Loucy (cell line): Measurements from ENCODE around the gene NHERF1.

Source experiments
- H2AFZ ChIP-seq: fragments of 200-600 bp; sonication (generic); 2 replicates; pipeline ENCODE4 v1.6.0; 2016; ENCODE audit warnings: antibody characterized with exemption, mild to moderate bottlenecking, low read length, moderate library complexity
- H3F3A ChIP-seq: fragments of 200-600 bp; 2 replicates; pipeline ENCODE4 v1.6.0; 2016; ENCODE audit warnings: antibody characterized with exemption, low read depth, mild to moderate bottlenecking
- H3K27me3 ChIP-seq: fragments of 200-600 bp; sonication (generic); 2 replicates; pipeline ENCODE4 v1.6.1; 2014; ENCODE audit warnings: low read length, mild to moderate bottlenecking; ENCODE audit not compliant: insufficient read depth, poor library complexity, severe bottlenecking
- H3K36me3 ChIP-seq: fragments of 200-600 bp; sonication (generic); 2 replicates; pipeline ENCODE4 v1.6.1; 2016; ENCODE audit warnings: low read length; ENCODE audit not compliant: insufficient read depth
- H3K4me1 ChIP-seq: fragments of 200-600 bp; sonication (generic); 2 replicates; pipeline ENCODE4 v1.5.1; 2014; ENCODE audit warnings: low read length, mild to moderate bottlenecking; ENCODE audit not compliant: insufficient read depth, poor library complexity, severe bottlenecking
- H3K4me2 ChIP-seq: fragments of 200-600 bp; sonication (generic); 2 replicates; pipeline ENCODE4 v1.6.0; 2014; ENCODE audit warnings: antibody characterized with exemption, low read length, low read depth, mild to moderate bottlenecking; ENCODE audit not compliant: poor library complexity, severe bottlenecking
- H3K4me3 ChIP-seq: fragments of 200-600 bp; sonication (generic); 2 replicates; pipeline ENCODE4 v1.5.1; 2014; ENCODE audit warnings: low read length, mild to moderate bottlenecking, mixed read lengths; ENCODE audit not compliant: poor library complexity, severe bottlenecking
- H3K79me2 ChIP-seq: fragments of 200-600 bp; sonication (generic); 2 replicates; pipeline ENCODE4 v1.6.1; 2014; ENCODE audit warnings: low read length; ENCODE audit not compliant: insufficient read depth
- H3K9ac ChIP-seq: fragments of 200-600 bp; sonication (generic); 2 replicates; pipeline ENCODE4 v1.6.0; 2014; ENCODE audit warnings: mild to moderate bottlenecking, low read depth, low read length, moderate library complexity; ENCODE audit not compliant: poor library complexity, severe bottlenecking
- H3K9me2 ChIP-seq: fragments of 200-600 bp; sonication (generic); replicated peaks from 2 replicates; pipeline ENCODE4 v1.6.1; 2016; ENCODE audit warnings: low read depth, low read length, mixed read lengths
- H3K9me3 ChIP-seq: fragments of 200-600 bp; sonication (generic); 2 replicates; pipeline ENCODE4 v1.6.1; 2014; ENCODE audit warnings: mild to moderate bottlenecking, antibody characterized with exemption, low read length, low read depth; ENCODE audit not compliant: insufficient read depth
- H4K20me1 ChIP-seq: fragments of 200-600 bp; sonication (generic); 2 replicates; pipeline ENCODE4 v1.6.0; 2014; ENCODE audit warnings: antibody characterized with exemption, low read length, mild to moderate bottlenecking; ENCODE audit not compliant: insufficient read depth, poor library complexity, severe bottlenecking
- EZH2phosphoT487 ChIP-seq: fragments of 200-600 bp; IDR thresholded peaks from 2 replicates; pipeline ENCODE4 v1.6.1; 2018; ENCODE audit warnings: antibody characterized with exemption, mild to moderate bottlenecking, moderate library complexity, borderline replicate concordance
- TF ChIP-seq, protein P1 (sequence below): fragments of 200-600 bp; sonication (generic); conservative IDR thresholded peaks from 2 replicates; pipeline ENCODE4 v1.5.1; 2014; ENCODE audit warnings: mild to moderate bottlenecking, antibody characterized with exemption, low read length

Gene NHERF1

DNA sequence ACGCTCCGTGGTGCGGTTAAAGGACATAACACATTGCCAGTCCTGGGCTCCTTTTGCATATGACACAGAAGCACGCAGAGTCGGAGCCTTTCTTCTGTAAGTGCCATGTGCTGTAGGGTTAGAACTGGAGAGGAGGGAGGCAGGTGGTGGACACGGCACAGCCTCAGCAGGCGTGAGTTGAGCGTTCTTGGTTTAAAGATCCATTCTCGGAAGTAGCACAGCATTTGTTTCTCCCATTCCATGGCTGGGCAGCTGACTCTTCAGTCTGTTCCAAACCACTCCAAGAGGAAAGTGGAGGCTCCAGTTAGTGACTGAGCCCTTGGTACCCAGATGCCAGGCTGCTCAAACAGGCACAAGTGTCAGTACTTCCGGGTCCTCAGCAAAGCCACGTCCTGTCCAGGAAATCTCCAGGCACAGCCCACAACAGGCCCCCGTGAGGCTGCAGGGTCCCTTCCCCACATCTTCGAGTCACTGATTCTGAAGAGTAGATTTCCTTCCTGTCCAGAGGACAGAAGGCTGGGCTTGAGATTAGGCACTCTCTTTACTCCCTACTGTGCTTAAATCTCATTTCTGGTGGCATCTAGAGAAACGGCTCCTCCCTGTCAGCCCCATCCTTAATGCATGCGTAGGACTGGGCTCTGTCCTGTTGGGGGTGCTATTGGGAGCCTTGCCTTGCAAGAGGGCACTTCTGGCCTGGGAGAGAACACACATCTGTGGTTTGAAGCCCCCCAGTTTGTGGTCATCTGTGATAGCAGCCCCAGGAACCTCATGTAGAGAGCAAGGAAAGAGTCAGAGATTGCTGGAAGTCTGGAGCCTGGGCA, 67.3 kb downstream of the NHERF1 start:
- Histone ChIP-seq H3K4me1 (peaks cover 17% of the 10 kb centered on the region), H3K4me2 (peak overlapping the region; percentile 50), H3K9me2 (no peaks in the 10 kb centered on the region), H3K36me3 (no peaks in the 10 kb centered on the region; the same call in 1 of the 2 replicates), H3F3A (no peaks in the 10 kb centered on the region), H2AFZ (peak overlapping the region; percentile 54; the same call in 1 of the 2 replicates), H3K79me2 (no peaks in the 10 kb centered on the region), H4K20me1 (no peaks in the 10 kb centered on the region), H3K9ac (no peak overlapping the region), H3K9me3 (no peaks in the 10 kb centered on the region), H3K4me3 (peak overlapping the region; percentile 18), H3K27me3 (no peaks in the 10 kb centered on the region)
- TF ChIP-seq, protein P1, sequence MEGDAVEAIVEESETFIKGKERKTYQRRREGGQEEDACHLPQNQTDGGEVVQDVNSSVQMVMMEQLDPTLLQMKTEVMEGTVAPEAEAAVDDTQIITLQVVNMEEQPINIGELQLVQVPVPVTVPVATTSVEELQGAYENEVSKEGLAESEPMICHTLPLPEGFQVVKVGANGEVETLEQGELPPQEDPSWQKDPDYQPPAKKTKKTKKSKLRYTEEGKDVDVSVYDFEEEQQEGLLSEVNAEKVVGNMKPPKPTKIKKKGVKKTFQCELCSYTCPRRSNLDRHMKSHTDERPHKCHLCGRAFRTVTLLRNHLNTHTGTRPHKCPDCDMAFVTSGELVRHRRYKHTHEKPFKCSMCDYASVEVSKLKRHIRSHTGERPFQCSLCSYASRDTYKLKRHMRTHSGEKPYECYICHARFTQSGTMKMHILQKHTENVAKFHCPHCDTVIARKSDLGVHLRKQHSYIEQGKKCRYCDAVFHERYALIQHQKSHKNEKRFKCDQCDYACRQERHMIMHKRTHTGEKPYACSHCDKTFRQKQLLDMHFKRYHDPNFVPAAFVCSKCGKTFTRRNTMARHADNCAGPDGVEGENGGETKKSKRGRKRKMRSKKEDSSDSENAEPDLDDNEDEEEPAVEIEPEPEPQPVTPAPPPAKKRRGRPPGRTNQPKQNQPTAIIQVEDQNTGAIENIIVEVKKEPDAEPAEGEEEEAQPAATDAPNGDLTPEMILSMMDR, result peak; percentile 87
- TF ChIP-seq EZH2phosphoT487, result no peak

DNA sequence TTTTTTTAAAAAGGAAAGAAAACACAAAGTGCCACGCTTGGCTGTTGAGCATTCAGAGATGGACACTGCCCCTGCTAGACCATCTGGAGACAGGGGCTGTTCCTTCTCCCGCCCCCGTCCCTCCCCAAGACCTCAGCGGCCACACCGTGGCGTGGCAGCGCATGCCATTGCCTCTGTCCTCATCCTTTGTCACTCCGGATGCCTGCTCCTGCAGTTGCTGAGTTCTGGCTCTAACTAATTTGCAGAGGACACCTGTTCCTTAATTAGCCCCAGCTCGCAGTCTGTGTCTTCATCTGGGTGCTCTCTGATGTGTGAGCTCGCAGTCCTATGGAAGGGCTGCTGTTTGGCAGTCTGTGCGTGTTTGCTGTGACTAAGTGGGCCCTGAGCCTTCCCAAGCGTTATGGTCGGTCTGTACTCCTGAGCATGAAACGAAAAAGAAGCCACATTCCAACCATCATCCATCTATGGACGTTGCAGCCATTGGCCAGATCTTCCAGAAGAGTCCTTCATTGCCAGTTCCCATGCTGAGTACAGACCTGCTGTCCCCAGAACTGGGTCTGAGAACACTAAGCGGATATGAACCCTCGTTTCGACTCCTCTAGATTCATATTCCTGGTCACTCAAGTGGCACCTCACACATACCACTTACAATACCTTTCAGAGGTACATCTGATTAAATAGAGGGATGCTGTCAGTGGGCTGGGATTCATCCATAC, 68.6 kb downstream of the NHERF1 start:
- no peak overlapping the region for H3K9ac ChIP-seq
- H3K4me2 ChIP-seq, result no peak overlapping the region
- no peaks in the 10 kb centered on the region for H4K20me1 ChIP-seq
- H3K36me3 ChIP-seq, result no peaks in the 10 kb centered on the region; the same call in 1 of the 2 replicates
- H3K79me2 ChIP-seq, result no peaks in the 10 kb centered on the region
- H3F3A ChIP-seq, result no peaks in the 10 kb centered on the region
- no peaks in the 10 kb centered on the region for H3K27me3 ChIP-seq
- no peak overlapping the region for H3K4me3 ChIP-seq
- H3K9me2 ChIP-seq, result no peaks in the 10 kb centered on the region
- H2AFZ ChIP-seq, result no peak overlapping the region
- peaks cover 17% of the 10 kb centered on the region for H3K4me1 ChIP-seq
- TF ChIP-seq EZH2phosphoT487, result no peak
- TF ChIP-seq, protein P1, result no peak
- no peaks in the 10 kb centered on the region for H3K9me3 ChIP-seq

DNA sequence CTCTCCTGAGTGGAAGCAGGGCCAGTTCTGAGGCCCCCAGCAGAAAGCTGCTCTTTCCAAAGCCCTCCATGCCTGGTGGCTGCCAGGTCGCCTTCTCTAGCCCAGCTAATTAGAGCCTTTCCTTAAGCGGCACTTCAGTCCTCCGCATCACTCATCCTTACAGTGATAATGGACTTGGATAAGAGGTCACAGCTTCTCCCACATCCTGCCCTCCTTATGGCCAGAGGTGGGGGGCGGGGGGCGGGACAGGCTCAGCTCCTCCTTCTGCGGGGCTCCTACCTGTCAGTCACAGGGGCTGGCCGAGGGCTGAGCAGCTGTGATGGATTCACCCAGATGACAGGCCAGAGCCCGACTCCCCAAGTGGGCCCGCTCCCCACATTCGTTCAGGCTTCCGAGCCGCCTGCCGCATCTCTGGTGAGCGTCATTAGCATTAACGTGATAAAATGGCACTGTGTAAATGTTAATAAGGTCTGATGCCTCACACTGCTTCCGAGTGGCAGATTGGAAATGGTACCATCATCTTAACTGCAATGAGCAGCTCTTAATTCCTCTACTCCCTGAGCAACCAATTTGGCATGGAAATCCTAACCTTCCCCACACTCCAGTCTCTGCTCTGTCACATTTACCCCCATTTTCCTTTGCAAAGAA, 70.0 kb downstream of the NHERF1 start:
- Histone ChIP-seq H3K4me3 (no peak overlapping the region), H3K27me3 (no peaks in the 10 kb centered on the region), H3K4me1 (peaks cover 17% of the 10 kb centered on the region), H2AFZ (no peak overlapping the region), H3K9me2 (no peaks in the 10 kb centered on the region), H3K9ac (no peak overlapping the region), H3K79me2 (no peaks in the 10 kb centered on the region), H3F3A (no peaks in the 10 kb centered on the region), H3K36me3 (no peaks in the 10 kb centered on the region; the same call in 1 of the 2 replicates), H3K4me2 (no peak overlapping the region), H3K9me3 (no peaks in the 10 kb centered on the region), H4K20me1 (no peaks in the 10 kb centered on the region)
- TF ChIP-seq EZH2phosphoT487, result no peak
- TF ChIP-seq, protein P1, result no peak
